Mammary epithelial cell (primary cell): ENCODE data around the gene PLCXD3.

Experiments
- EZH2 ChIP-seq: IDR thresholded peaks from 2 replicates; pipeline ENCODE4 v1.6.1; 2012; ENCODE audit warnings: low read length, inconsistent platforms, borderline replicate concordance
- TF ChIP-seq, protein P1 (sequence below), 2 donors: IDR thresholded peaks in 1 of 2; conservative IDR thresholded peaks in 1 of 2; 2 replicates each; pipeline ENCODE4 v1.5.1; 2011 to 2012; ENCODE audit warnings: inconsistent platforms in 2 of 2, low read length in 2 of 2, mild to moderate bottlenecking in 2 of 2, control low read depth in 1 of 2, low read depth in 1 of 2; ENCODE audit not compliant: insufficient read depth in 1 of 2; ENCODE audit errors: extremely low read depth in 1 of 2

DNA sequence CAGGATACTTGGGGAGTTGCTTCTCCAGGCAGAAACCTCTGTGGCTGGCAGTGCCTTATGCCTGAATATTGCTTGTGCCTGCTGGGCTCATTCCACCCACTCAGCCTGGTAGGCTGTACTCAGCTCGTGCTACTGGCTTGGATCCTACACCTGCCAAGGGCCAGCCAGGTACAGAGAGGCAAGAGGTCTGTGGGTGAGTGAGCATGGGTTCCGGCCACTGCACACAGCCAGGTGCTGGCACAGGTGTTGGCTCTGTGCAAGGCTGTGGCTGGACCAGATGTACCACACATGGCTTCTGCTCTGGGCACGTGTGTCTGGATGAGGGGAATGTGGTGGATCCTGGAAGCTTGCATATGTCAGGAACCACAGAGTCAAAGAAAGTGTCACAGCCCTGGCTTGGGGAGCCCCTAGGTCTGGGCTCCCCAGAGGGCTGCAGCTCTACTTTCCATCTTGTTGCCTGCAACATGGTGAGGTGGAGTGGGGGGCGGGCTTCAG lies 220.4 kb downstream of the PLCXD3 start:
- TF ChIP-seq, protein P1, sequence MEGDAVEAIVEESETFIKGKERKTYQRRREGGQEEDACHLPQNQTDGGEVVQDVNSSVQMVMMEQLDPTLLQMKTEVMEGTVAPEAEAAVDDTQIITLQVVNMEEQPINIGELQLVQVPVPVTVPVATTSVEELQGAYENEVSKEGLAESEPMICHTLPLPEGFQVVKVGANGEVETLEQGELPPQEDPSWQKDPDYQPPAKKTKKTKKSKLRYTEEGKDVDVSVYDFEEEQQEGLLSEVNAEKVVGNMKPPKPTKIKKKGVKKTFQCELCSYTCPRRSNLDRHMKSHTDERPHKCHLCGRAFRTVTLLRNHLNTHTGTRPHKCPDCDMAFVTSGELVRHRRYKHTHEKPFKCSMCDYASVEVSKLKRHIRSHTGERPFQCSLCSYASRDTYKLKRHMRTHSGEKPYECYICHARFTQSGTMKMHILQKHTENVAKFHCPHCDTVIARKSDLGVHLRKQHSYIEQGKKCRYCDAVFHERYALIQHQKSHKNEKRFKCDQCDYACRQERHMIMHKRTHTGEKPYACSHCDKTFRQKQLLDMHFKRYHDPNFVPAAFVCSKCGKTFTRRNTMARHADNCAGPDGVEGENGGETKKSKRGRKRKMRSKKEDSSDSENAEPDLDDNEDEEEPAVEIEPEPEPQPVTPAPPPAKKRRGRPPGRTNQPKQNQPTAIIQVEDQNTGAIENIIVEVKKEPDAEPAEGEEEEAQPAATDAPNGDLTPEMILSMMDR (conservative IDR thresholded peaks at IDR 0.05 in 1 of 2, IDR thresholded peaks at IDR 0.05 in 1 of 2; ENCODE audit: extremely low read depth in 1 of 2, insufficient read depth in 1 of 2, low read depth in 1 of 2, low read length in 2 of 2): no peak
- TF ChIP-seq EZH2: no peak
